GM23248 (cell line): ENCODE data around the gene AASDH.

Source experiments
- EZH2 ChIP-seq: fragments of 200-600 bp; sonication (generic); IDR thresholded peaks from 2 replicates; pipeline ENCODE4 v1.6.1; 2018; ENCODE audit warnings: antibody characterized with exemption, mild to moderate bottlenecking; ENCODE audit not compliant: insufficient read depth, poor library complexity, severe bottlenecking
- EZH2phosphoT487 ChIP-seq: fragments of 200-600 bp; sonication (generic); IDR thresholded peaks from 2 replicates; pipeline ENCODE4 v1.6.1; 2018; ENCODE audit warnings: antibody characterized with exemption, moderate library complexity, mild to moderate bottlenecking, low read depth; ENCODE audit not compliant: insufficient read depth

DNA sequence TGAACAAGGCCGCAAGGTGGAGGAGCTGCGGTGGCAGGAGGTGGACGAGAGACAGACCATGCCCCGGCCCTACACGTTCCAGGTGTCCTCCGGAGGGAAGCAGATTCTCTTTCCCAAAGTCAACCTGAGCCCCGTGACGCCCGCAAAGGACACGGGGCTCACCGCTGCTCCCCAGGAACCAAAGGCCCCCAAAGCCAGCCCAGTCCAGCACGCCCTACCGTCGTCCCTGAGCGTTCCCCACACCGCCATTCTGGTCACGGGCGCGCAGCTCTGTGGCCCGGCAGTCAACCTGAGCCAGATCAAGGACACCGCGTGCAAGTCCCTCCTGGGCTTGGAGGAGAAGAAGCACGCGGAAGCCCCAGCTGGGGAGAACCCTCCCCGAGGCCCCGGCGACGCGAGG is 72.2 kb downstream of the AASDH start:
- no peak for TF ChIP-seq EZH2
- no peak for TF ChIP-seq EZH2phosphoT487
